Trophoblast cell (in vitro differentiated cells and primary cell): Measurements from ENCODE around the gene ATP8A2.
A peak's percentile ranks its signal among the peaks of the same experiment; 100 is the strongest.

Source experiments
- DNase-seq, 2 donors: peaks; one replicate each; pipeline ENCODE4 v3.0.0-alpha.2; 2016
- H2AFZ ChIP-seq: 2 replicates; pipeline ENCODE4 v1.6.1; 2013; ENCODE audit warnings: low read length, moderate library complexity, mild to moderate bottlenecking; ENCODE audit not compliant: insufficient read depth, poor library complexity
- H2AK5ac ChIP-seq: 2 replicates; pipeline ENCODE4 v1.6.1; 2013; ENCODE audit warnings: mild to moderate bottlenecking, low read length
- H2BK120ac ChIP-seq: 2 replicates; pipeline ENCODE4 v1.6.1; 2013; ENCODE audit warnings: low read length, mild to moderate bottlenecking, moderate library complexity; ENCODE audit not compliant: insufficient read depth, poor library complexity
- H2BK12ac ChIP-seq: 2 replicates; pipeline ENCODE4 v1.6.1; 2013; ENCODE audit warnings: mild to moderate bottlenecking, low read length, moderate library complexity
- H2BK5ac ChIP-seq: 2 replicates; pipeline ENCODE4 v1.6.1; 2013; ENCODE audit warnings: low read length, low read depth, moderate library complexity, mild to moderate bottlenecking; ENCODE audit not compliant: poor library complexity
- H3K14ac ChIP-seq: 2 replicates; pipeline ENCODE4 v1.6.1; 2013; ENCODE audit warnings: mild to moderate bottlenecking, low read length
- H3K18ac ChIP-seq: 2 replicates; pipeline ENCODE4 v1.6.1; 2013; ENCODE audit warnings: mild to moderate bottlenecking, low read length
- H3K23ac ChIP-seq: 2 replicates; pipeline ENCODE4 v1.6.1; 2013; ENCODE audit warnings: low read length
- H3K27ac ChIP-seq: 2 replicates; pipeline ENCODE4 v1.5.1; 2013; ENCODE audit warnings: low read depth, mild to moderate bottlenecking, inconsistent platforms, low read length, moderate library complexity
- H3K27me3 ChIP-seq: 2 replicates; pipeline ENCODE4 v1.6.1; 2013; ENCODE audit warnings: inconsistent platforms, mild to moderate bottlenecking, low read length, moderate library complexity; ENCODE audit not compliant: insufficient read depth
- H3K36me3 ChIP-seq, 2 experiments: 1 replicate in 1 of 2; 2 replicates in 1 of 2; pipeline ENCODE4 v1.6.1; 2013; ENCODE audit warnings: low read length in 2 of 2, mild to moderate bottlenecking in 2 of 2, moderate library complexity in 1 of 2; ENCODE audit not compliant: insufficient read depth in 2 of 2, control insufficient read depth in 1 of 2
- H3K4ac ChIP-seq: 2 replicates; pipeline ENCODE4 v1.6.1; 2013; ENCODE audit warnings: low read depth, mild to moderate bottlenecking, low read length, moderate library complexity
- H3K4me1 ChIP-seq, 2 experiments: 1 replicate in 1 of 2; 2 replicates in 1 of 2; pipeline ENCODE4 v1.6.1; 2013; ENCODE audit warnings: low read length in 2 of 2, mild to moderate bottlenecking in 2 of 2, moderate library complexity in 1 of 2; ENCODE audit not compliant: insufficient read depth in 2 of 2, control insufficient read depth in 1 of 2
- H3K4me2 ChIP-seq: 2 replicates; pipeline ENCODE4 v1.6.1; 2013; ENCODE audit warnings: inconsistent platforms, mild to moderate bottlenecking, low read length, moderate library complexity
- H3K4me3 ChIP-seq: 2 replicates; pipeline ENCODE4 v1.5.1; 2013; ENCODE audit warnings: mild to moderate bottlenecking, low read depth, low read length, inconsistent platforms
- H3K79me1 ChIP-seq: one replicate; pipeline ENCODE4 v1.6.1; 2013; ENCODE audit warnings: low read length
- H3K79me2 ChIP-seq: 2 replicates; pipeline ENCODE4 v1.6.1; 2013; ENCODE audit warnings: low read length, mild to moderate bottlenecking; ENCODE audit not compliant: control insufficient read depth, insufficient read depth, poor library complexity
- H3K9ac ChIP-seq: 2 replicates; pipeline ENCODE4 v1.6.1; 2013; ENCODE audit warnings: mild to moderate bottlenecking, low read length
- H3K9me3 ChIP-seq: 2 replicates; pipeline ENCODE4 v1.6.1; 2013; ENCODE audit warnings: low read depth, mild to moderate bottlenecking, control low read depth, inconsistent platforms, low read length; ENCODE audit not compliant: insufficient read depth
- H4K12ac ChIP-seq: 2 replicates; pipeline ENCODE4 v1.6.1; 2013; ENCODE audit warnings: low read depth, mild to moderate bottlenecking, low read length, moderate library complexity
- H4K8ac ChIP-seq: 2 replicates; pipeline ENCODE4 v1.6.1; 2013; ENCODE audit warnings: low read depth, mild to moderate bottlenecking, low read length, moderate library complexity
- H4K91ac ChIP-seq: one replicate; pipeline ENCODE4 v1.6.1; 2013; ENCODE audit warnings: low read depth, mild to moderate bottlenecking, low read length, moderate library complexity
- WGBS: extraction: QIAGEN DNeasy Blood & Tissue Kit; methylation state at CpG from one replicate; pipeline ENCODE4 v1.1.7; 2013; ENCODE audit warnings: missing lambda C conversion rate; ENCODE audit not compliant: insufficient read length, insufficient coverage; ENCODE audit errors: extremely low coverage; 5-methylcytosine and 5-hydroxymethylcytosine counted together

Gene ATP8A2

GRCh38 chr13:25943658-25944057 lies 571.9 kb downstream of the ATP8A2 start:
- DNase-seq, result peak in 1 of 2 donors; percentile 9
- H4K91ac ChIP-seq, result no peak overlapping the region
- no peak overlapping the region for H3K14ac ChIP-seq
- no peak overlapping the region for H2BK5ac ChIP-seq
- no peak overlapping the region for H3K27ac ChIP-seq
- H2AFZ ChIP-seq, result no peak overlapping the region
- no peak overlapping the region for H3K9ac ChIP-seq
- peaks cover 4% of the 10 kb centered on the region for H3K9me3 ChIP-seq
- H3K4me2 ChIP-seq, result no peak overlapping the region
- H3K18ac ChIP-seq, result no peak overlapping the region
- no peak overlapping the region for H3K23ac ChIP-seq
- H3K4me3 ChIP-seq, result no peak overlapping the region
- H2BK12ac ChIP-seq, result no peak overlapping the region
- H4K12ac ChIP-seq, result no peak overlapping the region
- H3K79me2 ChIP-seq, result no peaks in the 10 kb centered on the region
- H3K4me1 ChIP-seq, result no peaks in the 10 kb centered on the region
- no peaks in the 10 kb centered on the region for H3K36me3 ChIP-seq
- H2BK120ac ChIP-seq, result no peak overlapping the region
- WGBS, result no CpG with 5 or more reads among the region's 6 CpGs
- no peak overlapping the region for H2AK5ac ChIP-seq
- no peaks in the 10 kb centered on the region for H3K27me3 ChIP-seq
- H4K8ac ChIP-seq, result no peak overlapping the region
- no peaks in the 10 kb centered on the region for H3K79me1 ChIP-seq
- H3K4ac ChIP-seq, result no peak overlapping the region

DNA sequence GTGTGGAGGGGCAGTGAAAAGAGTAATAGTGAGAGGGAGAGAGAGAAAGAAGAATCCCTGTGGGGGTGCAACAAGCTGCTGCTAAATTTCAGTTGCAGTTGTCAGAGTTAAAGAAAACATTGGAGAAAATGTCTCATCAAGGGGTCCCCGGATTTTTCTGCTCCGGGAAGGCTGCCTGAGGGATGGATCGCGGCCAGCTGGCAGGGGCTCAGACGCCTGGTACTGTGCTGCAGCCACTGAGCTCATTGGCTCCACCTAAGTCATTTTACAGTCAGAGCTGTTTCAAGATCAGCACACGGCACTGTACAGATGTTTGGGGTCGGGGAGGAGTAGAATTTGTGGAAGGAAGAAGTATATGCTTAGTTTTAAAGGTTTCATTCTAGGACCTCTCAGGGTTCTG lies 573.8 kb downstream of the ATP8A2 start:
- Histone ChIP-seq H3K36me3 (no peaks in the 10 kb centered on the region), H2BK120ac (no peak overlapping the region), H3K4me2 (no peak overlapping the region), H2BK12ac (no peak overlapping the region), H3K14ac (no peak overlapping the region), H4K8ac (no peak overlapping the region), H3K4me3 (no peak overlapping the region), H3K27ac (no peak overlapping the region), H3K9ac (no peak overlapping the region), H2BK5ac (no peak overlapping the region), H3K9me3 (peaks cover 4% of the 10 kb centered on the region), H4K12ac (no peak overlapping the region), H3K4me1 (no peaks in the 10 kb centered on the region), H3K27me3 (no peaks in the 10 kb centered on the region), H3K4ac (no peak overlapping the region), H2AK5ac (no peak overlapping the region), H3K79me1 (no peaks in the 10 kb centered on the region), H2AFZ (no peak overlapping the region), H4K91ac (no peak overlapping the region), H3K79me2 (no peaks in the 10 kb centered on the region), H3K18ac (no peak overlapping the region), H3K23ac (no peak overlapping the region)
- no CpG with 5 or more reads among the region's 7 CpGs for WGBS
- DNase-seq, result no peak

DNA sequence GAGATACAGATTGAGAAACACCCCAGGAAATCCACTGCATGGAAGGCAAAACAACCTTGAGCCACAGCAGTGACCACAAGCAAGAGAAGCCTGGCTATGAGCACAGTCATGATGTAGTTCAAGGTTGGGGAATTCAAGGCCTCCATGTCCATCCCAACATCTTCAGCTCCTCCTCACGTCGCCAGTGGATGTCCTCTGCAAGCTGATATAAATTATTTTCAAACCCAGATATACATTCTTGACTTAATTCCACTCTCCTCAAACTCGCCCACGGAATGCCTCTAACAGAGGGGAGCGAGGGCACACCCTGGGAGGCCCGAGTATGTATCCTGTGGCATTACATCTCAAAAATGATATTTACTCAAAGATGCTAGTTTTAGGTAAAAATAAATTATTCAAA lies 574.5 kb downstream of the ATP8A2 start:
- H2AFZ ChIP-seq, result no peak overlapping the region
- no peak overlapping the region for H4K8ac ChIP-seq
- H3K9ac ChIP-seq, result no peak overlapping the region
- H3K27ac ChIP-seq, result no peak overlapping the region
- H2BK5ac ChIP-seq, result no peak overlapping the region
- H4K12ac ChIP-seq, result no peak overlapping the region
- no peaks in the 10 kb centered on the region for H3K36me3 ChIP-seq
- WGBS, result no CpG with 5 or more reads among the region's 6 CpGs
- peak overlapping the region; percentile 42 for H3K4me3 ChIP-seq
- H4K91ac ChIP-seq, result no peak overlapping the region
- H2BK12ac ChIP-seq, result no peak overlapping the region
- H3K27me3 ChIP-seq, result no peaks in the 10 kb centered on the region
- H3K18ac ChIP-seq, result no peak overlapping the region
- H2BK120ac ChIP-seq, result no peak overlapping the region
- no peak for DNase-seq
- no peak overlapping the region for H3K4ac ChIP-seq
- H3K79me2 ChIP-seq, result no peaks in the 10 kb centered on the region
- peaks cover 5% of the 10 kb centered on the region for H3K9me3 ChIP-seq
- H3K23ac ChIP-seq, result no peak overlapping the region
- H3K14ac ChIP-seq, result no peak overlapping the region
- H3K4me1 ChIP-seq, result no peaks in the 10 kb centered on the region
- H3K79me1 ChIP-seq, result no peaks in the 10 kb centered on the region
- H3K4me2 ChIP-seq, result no peak overlapping the region
- H2AK5ac ChIP-seq, result no peak overlapping the region

- Histone ChIP-seq H3K27ac (no peak overlapping the region), H3K9ac (no peak overlapping the region), H3K14ac (no peak overlapping the region), H3K27me3 (no peaks in the 10 kb centered on the region), H2AFZ (no peak overlapping the region), H3K79me2 (no peaks in the 10 kb centered on the region), H3K4ac (no peak overlapping the region), H2BK120ac (no peak overlapping the region), H4K12ac (no peak overlapping the region), H3K23ac (no peak overlapping the region), H3K79me1 (no peaks in the 10 kb centered on the region), H2AK5ac (no peak overlapping the region), H3K9me3 (peaks cover 5% of the 10 kb centered on the region), H4K91ac (no peak overlapping the region), H3K4me2 (no peak overlapping the region), H3K36me3 (no peaks in the 10 kb centered on the region), H3K4me1 (no peaks in the 10 kb centered on the region), H2BK12ac (no peak overlapping the region), H3K4me3 (no peak overlapping the region), H2BK5ac (no peak overlapping the region), H3K18ac (no peak overlapping the region), H4K8ac (no peak overlapping the region)
- no peak for DNase-seq
- WGBS, result no CpG with 5 or more reads among the region's 3 CpGs
These were observed 577.1 kb downstream of the ATP8A2 start for GRCh38 chr13:25948910-25949309.
